Dendritic cell treated with granulocyte-macrophage colony-stimulating factor and Interleukin-4, amounts not matched to agents 40 ng/mL and 50 ng/mL, for 4 days (primary cell): ENCODE data around the gene RNF144A.

ENCODE experiments used
- H3K27ac Mint-ChIP-seq: one replicate; pipeline ENCODE4 v1.8.0; 2022; ENCODE audit warnings: mild to moderate bottlenecking, mixed read lengths
- H3K27me3 Mint-ChIP-seq: one replicate; pipeline ENCODE4 v1.8.0; 2022; ENCODE audit warnings: mild to moderate bottlenecking, mixed read lengths
- H3K36me3 Mint-ChIP-seq: one replicate; pipeline ENCODE4 v1.8.0; 2022; ENCODE audit warnings: low read depth, mixed read lengths
- H3K4me1 Mint-ChIP-seq: one replicate; pipeline ENCODE4 v1.8.0; 2022; ENCODE audit warnings: low read depth, mixed read lengths
- H3K4me3 Mint-ChIP-seq: one replicate; pipeline ENCODE4 v1.8.0; 2022; ENCODE audit warnings: mild to moderate bottlenecking, moderate library complexity, mixed read lengths
- H3K9me3 Mint-ChIP-seq: one replicate; pipeline ENCODE4 v1.8.0; 2022; ENCODE audit warnings: mixed read lengths
- intact Hi-C: fragments of 100-400 bp; cut with micrococcal nuclease; formaldehyde crosslinking; loops from one replicate; pipeline ENCODE4 v1.15.0; 2022

RNF144A gene

GRCh38 chr2:6970976-6971480 lies 53.8 kb downstream of the RNF144A start:
- Mint-ChIP-seq H3K4me3 (no peak overlapping the region), H3K27ac (no peak overlapping the region), H3K27me3 (no peaks in the 10 kb centered on the region), H3K36me3 (no peaks in the 10 kb centered on the region), H3K9me3 (no peaks in the 10 kb centered on the region), H3K4me1 (peaks cover 6% of the 10 kb centered on the region)
- intact Hi-C loops = no loop called here

DNA sequence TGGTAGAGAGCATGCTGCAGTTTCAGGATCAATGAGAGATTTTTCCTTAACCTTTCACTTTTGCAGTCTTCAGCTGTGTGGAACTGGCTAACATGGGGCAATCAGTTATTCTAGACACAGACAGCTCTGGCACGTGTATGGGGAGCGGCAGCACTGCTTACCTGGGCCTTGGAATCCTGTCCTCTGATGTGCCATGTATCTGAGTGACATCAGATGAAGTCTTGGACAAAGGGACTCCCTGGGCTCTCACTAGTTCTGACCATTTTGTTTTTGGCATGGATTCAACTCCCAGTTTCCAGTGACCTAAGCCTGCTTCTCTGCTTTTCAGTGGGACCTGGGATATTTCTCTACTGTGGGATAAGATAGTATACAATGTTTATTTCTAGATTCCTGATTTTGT lies 54.3 kb downstream of the RNF144A start:
- Mint-ChIP-seq H3K4me1 (peaks cover 6% of the 10 kb centered on the region), H3K4me3 (no peak overlapping the region), H3K9me3 (no peaks in the 10 kb centered on the region), H3K27me3 (no peaks in the 10 kb centered on the region), H3K36me3 (no peaks in the 10 kb centered on the region), H3K27ac (no peak overlapping the region)
- intact Hi-C loops = no loop called here

- H3K27ac Mint-ChIP-seq = no peak overlapping the region
- H3K4me1 Mint-ChIP-seq = peaks cover 6% of the 10 kb centered on the region
- H3K4me3 Mint-ChIP-seq = no peak overlapping the region
- H3K9me3 Mint-ChIP-seq = no peaks in the 10 kb centered on the region
- H3K36me3 Mint-ChIP-seq = no peaks in the 10 kb centered on the region
- intact Hi-C loops = no loop called here
- H3K27me3 Mint-ChIP-seq = no peaks in the 10 kb centered on the region
Measured at GRCh38 chr2:6972067-6972710, 55.0 kb downstream of the RNF144A start.

GRCh38 chr2:6973895-6974545 lies 56.8 kb downstream of the RNF144A start:
- Mint-ChIP-seq H3K27me3 (no peaks in the 10 kb centered on the region), H3K4me1 (peaks cover 6% of the 10 kb centered on the region), H3K9me3 (no peaks in the 10 kb centered on the region), H3K4me3 (no peak overlapping the region), H3K27ac (no peak overlapping the region), H3K36me3 (no peaks in the 10 kb centered on the region)
- intact Hi-C loops = no loop called here

- intact Hi-C loops = no loop called here
- no peaks in the 10 kb centered on the region for H3K27me3 Mint-ChIP-seq
- H3K36me3 Mint-ChIP-seq = no peaks in the 10 kb centered on the region
- peaks cover 4% of the 10 kb centered on the region for H3K4me1 Mint-ChIP-seq
- no peak overlapping the region for H3K27ac Mint-ChIP-seq
- no peak overlapping the region for H3K4me3 Mint-ChIP-seq
- peaks cover 13% of the 10 kb centered on the region for H3K9me3 Mint-ChIP-seq
Measured at GRCh38 chr2:6975988-6976387, 58.8 kb downstream of the RNF144A start.

GRCh38 chr2:6977113-6977741 lies 60.0 kb downstream of the RNF144A start:
- Mint-ChIP-seq H3K4me3 (no peak overlapping the region), H3K4me1 (peaks cover 3% of the 10 kb centered on the region), H3K36me3 (peaks cover 8% of the 10 kb centered on the region), H3K27me3 (no peaks in the 10 kb centered on the region), H3K27ac (no peak overlapping the region), H3K9me3 (peaks cover 25% of the 10 kb centered on the region)
- intact Hi-C loops = no loop called here

DNA sequence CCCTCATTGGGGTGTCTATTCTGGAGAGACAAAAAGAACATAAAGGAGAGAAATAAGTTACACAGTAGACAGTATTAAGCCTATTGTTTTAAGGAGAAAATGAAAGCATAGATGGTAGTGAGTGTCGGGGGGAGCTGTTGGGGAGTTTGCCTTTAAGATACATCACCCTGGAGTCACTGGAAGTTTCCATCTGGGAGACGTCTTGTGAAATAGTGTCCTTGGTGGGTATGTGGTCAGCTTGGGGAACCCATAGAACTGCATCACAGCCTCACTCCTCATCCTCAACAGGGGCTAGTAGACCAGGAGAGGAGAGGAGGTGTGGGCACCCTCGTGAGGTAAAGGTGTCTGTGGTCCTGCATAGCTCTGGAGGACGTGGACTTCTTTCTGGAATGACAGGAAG lies 60.6 kb downstream of the RNF144A start:
- intact Hi-C loops = no loop called here
- Mint-ChIP-seq H3K27me3 (no peaks in the 10 kb centered on the region), H3K4me1 (peaks cover 7% of the 10 kb centered on the region), H3K36me3 (peaks cover 8% of the 10 kb centered on the region), H3K27ac (no peak overlapping the region), H3K9me3 (peaks cover 25% of the 10 kb centered on the region), H3K4me3 (no peak overlapping the region)

DNA sequence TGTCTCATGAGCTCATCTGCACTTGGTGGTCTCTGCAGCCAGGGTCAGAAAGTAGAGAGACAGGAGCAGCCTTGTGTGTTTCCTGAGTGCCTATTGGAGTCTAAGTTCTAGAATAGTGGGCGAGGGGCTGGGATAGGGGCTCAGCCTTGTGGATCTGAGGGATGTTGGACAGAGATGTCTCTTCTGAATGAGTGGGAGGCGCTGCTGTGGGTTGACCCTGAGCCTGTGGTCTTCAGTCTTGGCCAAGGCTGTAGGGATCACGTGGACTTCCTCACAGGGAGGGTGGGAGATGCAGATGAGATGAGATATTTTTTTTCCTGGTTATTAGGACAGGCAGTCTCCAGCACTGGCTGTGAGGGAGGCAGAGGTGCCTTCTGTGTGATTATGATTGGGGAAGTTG lies 61.8 kb downstream of the RNF144A start:
- H3K4me3 Mint-ChIP-seq = no peak overlapping the region
- peaks cover 7% of the 10 kb centered on the region for H3K4me1 Mint-ChIP-seq
- H3K27me3 Mint-ChIP-seq = no peaks in the 10 kb centered on the region
- no peak overlapping the region for H3K27ac Mint-ChIP-seq
- H3K36me3 Mint-ChIP-seq = peaks cover 8% of the 10 kb centered on the region
- peaks cover 25% of the 10 kb centered on the region for H3K9me3 Mint-ChIP-seq
- intact Hi-C loops = no loop called here

DNA sequence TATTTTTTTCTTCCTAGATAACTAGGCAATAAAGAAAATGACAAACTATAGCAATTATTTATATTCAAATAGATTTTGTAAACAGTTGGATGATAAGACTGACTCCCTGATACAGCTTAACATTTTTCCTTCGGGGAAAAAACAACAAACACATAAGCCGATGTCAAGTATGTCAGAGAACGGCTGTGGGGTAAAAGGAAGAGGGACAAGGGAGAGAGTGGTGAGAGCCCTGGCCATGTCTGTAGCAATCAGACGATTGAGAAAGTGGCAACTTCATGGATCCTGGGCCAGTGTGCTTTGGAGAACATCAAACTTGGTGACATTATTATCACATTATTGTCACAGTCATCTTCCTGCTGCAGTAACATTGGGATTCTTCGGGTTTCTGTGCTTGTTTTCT lies 65.2 kb downstream of the RNF144A start:
- H3K36me3 Mint-ChIP-seq = peaks cover 8% of the 10 kb centered on the region
- intact Hi-C loops = no loop called here
- no peak overlapping the region for H3K27ac Mint-ChIP-seq
- H3K27me3 Mint-ChIP-seq = no peaks in the 10 kb centered on the region
- no peak overlapping the region for H3K4me3 Mint-ChIP-seq
- peaks cover 31% of the 10 kb centered on the region for H3K4me1 Mint-ChIP-seq
- peaks cover 25% of the 10 kb centered on the region for H3K9me3 Mint-ChIP-seq

DNA sequence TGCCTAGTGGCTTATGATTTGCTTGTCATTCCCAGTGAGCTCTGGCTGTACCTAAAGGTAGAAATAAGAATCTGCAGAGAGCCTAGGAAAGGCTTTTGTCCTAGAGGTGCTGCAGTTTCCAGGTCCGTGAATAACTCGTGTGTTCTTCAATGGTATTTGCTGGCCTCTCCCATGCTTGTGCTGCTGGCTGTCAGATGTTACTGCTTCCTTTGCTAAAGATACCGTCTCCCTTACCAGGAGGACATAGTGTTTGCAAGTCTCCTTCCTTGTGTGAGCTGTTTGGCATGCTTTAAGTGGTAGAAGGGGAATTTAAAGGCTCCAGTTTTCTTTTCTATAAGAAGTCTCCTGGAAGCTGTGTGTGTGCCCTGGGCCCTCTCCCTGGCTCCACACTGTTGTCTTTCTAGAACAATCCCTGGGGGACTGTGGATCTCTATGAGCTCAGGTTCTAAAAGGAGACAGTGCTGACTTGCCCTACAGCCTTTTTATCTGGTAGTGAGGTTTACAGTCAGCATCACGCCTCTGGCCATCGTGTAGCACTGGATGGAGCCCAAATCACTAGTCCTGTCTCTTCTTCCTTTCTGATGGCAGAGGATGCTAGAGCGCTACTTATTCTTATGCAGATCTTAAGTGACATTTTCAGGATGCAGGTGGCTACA lies 65.8 kb downstream of the RNF144A start:
- H3K9me3 Mint-ChIP-seq = peaks cover 25% of the 10 kb centered on the region
- intact Hi-C loops = no loop called here
- no peaks in the 10 kb centered on the region for H3K27me3 Mint-ChIP-seq
- peaks cover 33% of the 10 kb centered on the region for H3K4me1 Mint-ChIP-seq
- H3K27ac Mint-ChIP-seq = no peak overlapping the region
- H3K4me3 Mint-ChIP-seq = no peak overlapping the region
- peaks cover 8% of the 10 kb centered on the region for H3K36me3 Mint-ChIP-seq

GRCh38 chr2:6986301-6986911 lies 69.2 kb downstream of the RNF144A start:
- peaks cover 8% of the 10 kb centered on the region for H3K9me3 Mint-ChIP-seq
- peak overlapping the region; percentile 69 for H3K27ac Mint-ChIP-seq
- H3K4me3 Mint-ChIP-seq = no peak overlapping the region
- H3K4me1 Mint-ChIP-seq = peaks cover 33% of the 10 kb centered on the region
- H3K27me3 Mint-ChIP-seq = no peaks in the 10 kb centered on the region
- intact Hi-C loops = no loop called here
- peaks cover 5% of the 10 kb centered on the region for H3K36me3 Mint-ChIP-seq

DNA sequence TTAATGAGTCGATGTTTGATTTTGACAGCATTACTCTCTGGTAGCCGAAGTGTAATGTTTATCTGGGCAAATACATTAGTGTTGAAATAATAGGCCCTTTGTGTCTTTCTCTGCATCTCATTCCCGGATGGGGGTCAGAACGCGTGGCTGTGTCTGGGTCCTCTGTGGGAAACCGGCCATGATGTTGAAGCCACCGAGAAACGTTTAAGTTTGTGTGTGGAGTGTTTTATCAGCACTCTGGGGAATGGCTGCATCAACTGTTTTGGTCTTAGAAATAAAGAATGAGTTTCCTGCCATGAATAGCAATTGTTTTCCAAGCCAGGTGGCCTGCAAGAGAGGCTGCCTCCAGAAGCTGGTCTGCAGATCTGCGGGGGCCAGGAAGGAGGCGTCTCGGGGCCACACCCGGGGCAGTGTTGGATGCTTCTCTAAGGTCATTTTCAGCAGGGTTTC lies 69.7 kb downstream of the RNF144A start:
- H3K27me3 Mint-ChIP-seq = no peaks in the 10 kb centered on the region
- peaks cover 3% of the 10 kb centered on the region for H3K9me3 Mint-ChIP-seq
- H3K4me1 Mint-ChIP-seq = peaks cover 33% of the 10 kb centered on the region
- H3K27ac Mint-ChIP-seq = no peak overlapping the region
- intact Hi-C loops = no loop called here
- H3K4me3 Mint-ChIP-seq = no peak overlapping the region
- H3K36me3 Mint-ChIP-seq = peaks cover under 1% of the 10 kb centered on the region

GRCh38 chr2:6990871-6991270 lies 73.7 kb downstream of the RNF144A start:
- Mint-ChIP-seq H3K4me1 (peaks cover 24% of the 10 kb centered on the region), H3K36me3 (no peaks in the 10 kb centered on the region), H3K27ac (no peak overlapping the region), H3K4me3 (no peak overlapping the region), H3K27me3 (no peaks in the 10 kb centered on the region), H3K9me3 (no peaks in the 10 kb centered on the region)
- intact Hi-C loops = no loop called here

DNA sequence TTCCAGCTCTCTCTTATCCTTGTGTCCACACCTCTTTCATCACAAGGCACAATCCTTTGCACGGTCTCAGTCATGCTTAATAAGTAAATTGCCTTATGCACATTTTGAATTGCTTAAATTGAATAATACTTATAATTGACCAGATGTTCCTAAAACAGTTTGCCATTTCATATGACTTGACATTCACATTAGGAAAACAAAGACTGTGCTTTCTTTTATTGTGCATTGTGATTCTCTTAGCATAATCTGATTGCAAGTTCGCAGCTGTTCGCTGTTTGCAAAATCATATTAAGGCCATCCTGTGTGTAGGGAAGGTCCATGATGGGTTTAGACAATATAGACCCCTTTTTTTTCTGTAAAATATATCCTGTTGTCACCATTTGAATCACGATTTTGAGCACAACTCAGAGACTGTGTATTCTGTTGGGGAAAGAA lies 75.6 kb downstream of the RNF144A start:
- Mint-ChIP-seq H3K4me3 (no peak overlapping the region), H3K9me3 (no peaks in the 10 kb centered on the region), H3K4me1 (peaks cover 6% of the 10 kb centered on the region), H3K27me3 (no peaks in the 10 kb centered on the region), H3K36me3 (no peaks in the 10 kb centered on the region), H3K27ac (no peak overlapping the region)
- intact Hi-C loops = no loop called here
